T47D (cell line): ENCODE results near the gene MMS19.

Experiments used
- DNase-seq, 2 experiments: peaks; one replicate each; pipeline versions ENCODE4 v3.0.0 to v3.0.0-alpha.2; 2011 to 2012; ENCODE audit warnings: low read depth in 1 of 2, low spot score in 1 of 2
- JUND ChIP-seq: IDR thresholded peaks from 2 replicates; pipeline ENCODE4 v1.6.1; 2012; ENCODE audit warnings: low read depth
- in situ Hi-C: cut with HindIII; loops from 2 replicates; pipeline ENCODE4 v1.10.0; 2016; ENCODE audit warnings: low sequenced_read_pairs, low pct_unique_long_range_greater_than_20kb

MMS19 gene

GRCh38 chr10:97508342-97508741 lies 10.1 kb upstream of the MMS19 start:
- no peak for DNase-seq
- no peak for TF ChIP-seq JUND
- in situ Hi-C loops, result no loop called here

- DNase-seq, result no peak
- in situ Hi-C loops, result no loop called here
- TF ChIP-seq JUND, result no peak
Observed at GRCh38 chr10:97506199-97506991, 8.2 kb upstream of the MMS19 start.

- TF ChIP-seq JUND, result no peak
- no peak for DNase-seq
- in situ Hi-C loops, result no loop called here
Observed at GRCh38 chr10:97505152-97505551, 6.9 kb upstream of the MMS19 start.

GRCh38 chr10:97503406-97503805 lies 5.2 kb upstream of the MMS19 start:
- in situ Hi-C loops, result no loop called here
- no peak for TF ChIP-seq JUND

GRCh38 chr10:97502916-97503315 lies 4.7 kb upstream of the MMS19 start:
- DNase-seq, result no peak
- in situ Hi-C loops, result no loop called here
- TF ChIP-seq JUND, result no peak

More at GRCh38 chr10:97503406-97503805, 5.2 kb upstream of the MMS19 start:
- no peak for DNase-seq

GRCh38 chr10:97500297-97500575 lies 2.0 kb upstream of the MMS19 start:
- in situ Hi-C loops, result no loop called here
- TF ChIP-seq JUND, result no peak
- no peak for DNase-seq

GRCh38 chr10:97499561-97500296 lies 1.5 kb upstream of the MMS19 start:
- DNase-seq, result peak in 1 of 2 experiments; percentile 64
- in situ Hi-C loops, result no loop called here
- TF ChIP-seq JUND, result no peak

- TF ChIP-seq JUND, result no peak
- in situ Hi-C loops, result no loop called here
- DNase-seq, result peak; percentile 60 to 98
Observed at GRCh38 chr10:97498841-97499560, 779 bp upstream of the MMS19 start, which contains the start of gene UBTD1. TSS of gene UBTD1 (plus strand) at chr10:97498924. CDS start at chr10:97499204, 280 bp downstream.

GRCh38 chr10:97497572-97498075 lies 598 bp downstream of the MMS19 start:
- peak; percentile 88 to 93 for DNase-seq
- no peak for TF ChIP-seq JUND

GRCh38 chr10:97494863-97495506 lies 3.2 kb downstream of the MMS19 start:
- DNase-seq, result no peak
- in situ Hi-C loops, result no loop called here
- no peak for TF ChIP-seq JUND

More at GRCh38 chr10:97497572-97498075, 598 bp downstream of the MMS19 start:
- in situ Hi-C loops, result no loop called here

- no peak for DNase-seq
- no peak for TF ChIP-seq JUND
- in situ Hi-C loops, result no loop called here
Observed at GRCh38 chr10:97494151-97494550, 4.1 kb downstream of the MMS19 start.

- TF ChIP-seq JUND, result no peak
- in situ Hi-C loops, result no loop called here
- no peak for DNase-seq
Observed at GRCh38 chr10:97490592-97490991, 7.6 kb downstream of the MMS19 start.
